GM20000 (cell line): ENCODE measurements around the gene LHFPL3.

ENCODE experiments used
- DNase-seq: peaks from one replicate; pipeline ENCODE4 v3.0.0; 2012; ENCODE audit warnings: low spot score
- CTCF ChIP-seq: IDR thresholded peaks from 2 replicates; pipeline ENCODE4 v1.5.1; 2012; ENCODE audit warnings: mild to moderate bottlenecking, control low read depth; ENCODE audit errors: extremely low read depth, missing control alignments

LHFPL3 gene

GRCh38 chr7:104791080-104791479 lies 462.7 kb downstream of the LHFPL3 start:
- DNase-seq: no peak

GRCh38 chr7:104793066-104793465 lies 464.7 kb downstream of the LHFPL3 start:
- no peak for TF ChIP-seq CTCF
- DNase-seq: no peak

More at GRCh38 chr7:104791080-104791479, 462.7 kb downstream of the LHFPL3 start:
- no peak for TF ChIP-seq CTCF

GRCh38 chr7:104794154-104794553 lies 465.8 kb downstream of the LHFPL3 start:
- TF ChIP-seq CTCF: no peak
- no peak for DNase-seq

- no peak for DNase-seq
- TF ChIP-seq CTCF: no peak
Observed at GRCh38 chr7:104794589-104794988, 466.2 kb downstream of the LHFPL3 start.

- DNase-seq: no peak
- no peak for TF ChIP-seq CTCF
Observed at GRCh38 chr7:104795086-104795485, 466.7 kb downstream of the LHFPL3 start.

- no peak for TF ChIP-seq CTCF
Observed at GRCh38 chr7:104795616-104796398, 467.4 kb downstream of the LHFPL3 start.

GRCh38 chr7:104800307-104800706 lies 471.9 kb downstream of the LHFPL3 start:
- no peak for DNase-seq
- TF ChIP-seq CTCF: no peak

More at GRCh38 chr7:104795616-104796398, 467.4 kb downstream of the LHFPL3 start:
- DNase-seq: no peak
